Activated naive CD8-positive, alpha-beta T cell treated with anti-CD3 and anti-CD28 coated beads, Interleukin-2, amount 10 ng/mL, durations not matched to agents 7 days and 5 days (primary cell): ENCODE data around the gene GABBR1. TPM values are rescaled to one million over a fixed set of nuclear protein-coding genes. Genes with fewer than 3 reads are reported as not detected.
A peak's percentile ranks its signal among the peaks of the same experiment; 100 is the strongest.

Source experiments
- ATAC-seq: fragments of 150-1000 bp; cut with Tn5 transposase; one replicate; pipeline ENCODE4 v1.10.0; 2021; ENCODE audit warnings: low read depth, moderate library complexity
- POLR2A ChIA-PET: fragments of 350-600 bp; sonication (Branson Sonifier 250); formaldehyde crosslinking; loops from one replicate; lab custom pipeline; 2021; ENCODE audit warnings: antibody characterized with exemption; lab: Charles Lee
- DNase-seq: peaks from one replicate; pipeline ENCODE4 v3.0.0; 2021
- H3K27ac Mint-ChIP-seq: one replicate; pipeline ENCODE4 v1.8.0; 2022; ENCODE audit warnings: mild to moderate bottlenecking, mixed read lengths
- H3K27me3 Mint-ChIP-seq: one replicate; pipeline ENCODE4 v1.8.0; 2022; ENCODE audit warnings: mild to moderate bottlenecking, moderate library complexity, mixed read lengths
- H3K36me3 Mint-ChIP-seq: one replicate; pipeline ENCODE4 v1.8.0; 2021; ENCODE audit warnings: mild to moderate bottlenecking, mixed read lengths
- H3K4me1 Mint-ChIP-seq: one replicate; pipeline ENCODE4 v1.8.0; 2021; ENCODE audit warnings: mixed read lengths
- H3K4me3 Mint-ChIP-seq: one replicate; pipeline ENCODE4 v1.8.0; 2022; ENCODE audit warnings: mild to moderate bottlenecking, moderate library complexity, mixed read lengths
- H3K9me3 Mint-ChIP-seq: one replicate; pipeline ENCODE4 v1.8.0; 2021; ENCODE audit warnings: mixed read lengths
- total RNA-seq, 2 experiments: library from RNA; stranded (reverse); gene quantifications; one replicate each; pipeline ENCODE4 v1.2.3, GENCODE V29; 2021

GABBR1 gene
- total RNA-seq, 2 experiments from 2014 or later = 20.1 to 20.7 TPM

- no peaks in the 10 kb centered on the region for H3K36me3 Mint-ChIP-seq
- peaks cover 4% of the 10 kb centered on the region for H3K4me1 Mint-ChIP-seq
- no peak overlapping the region for H3K4me3 Mint-ChIP-seq
- peaks cover 34% of the 10 kb centered on the region for H3K27me3 Mint-ChIP-seq
- DNase-seq = no peak
- H3K27ac Mint-ChIP-seq = no peak overlapping the region
- no peak for ATAC-seq
- H3K9me3 Mint-ChIP-seq = peaks cover 2% of the 10 kb centered on the region
- POLR2A ChIA-PET = no interaction called here
Observed at GRCh38 chr6:29563435-29563965, 69.5 kb downstream of the GABBR1 start.

DNA sequence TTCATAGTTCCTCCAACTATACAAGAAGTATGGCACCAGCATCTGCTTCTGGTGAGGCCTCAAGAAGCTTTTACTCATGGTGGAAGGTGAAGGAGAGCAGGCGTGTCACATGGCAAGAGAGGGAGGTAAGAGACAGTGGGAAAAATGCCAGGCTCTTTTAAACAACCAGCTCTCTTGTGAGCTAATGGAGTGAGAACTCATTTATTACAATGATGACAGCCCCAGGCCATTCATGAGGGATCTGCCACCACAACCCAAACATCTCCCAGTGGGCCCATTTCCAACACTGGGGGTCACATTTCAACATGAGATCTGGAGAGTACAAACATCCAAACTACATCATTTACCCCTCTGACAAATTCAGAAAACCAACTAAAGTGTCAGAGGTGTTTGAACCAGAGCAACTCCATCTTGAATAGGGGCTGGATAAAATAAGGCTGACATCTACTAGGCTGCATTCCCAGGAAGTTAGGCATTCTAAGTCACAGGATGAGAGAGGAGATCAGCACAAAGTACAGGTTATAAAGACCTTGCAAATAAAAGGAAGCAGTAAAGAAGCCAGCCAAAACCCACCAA is 71.3 kb downstream of the GABBR1 start:
- POLR2A ChIA-PET = no interaction called here
- Mint-ChIP-seq H3K4me1 (peaks cover 4% of the 10 kb centered on the region), H3K27me3 (peaks cover 28% of the 10 kb centered on the region), H3K36me3 (no peaks in the 10 kb centered on the region), H3K9me3 (peaks cover 2% of the 10 kb centered on the region), H3K4me3 (no peak overlapping the region), H3K27ac (no peak overlapping the region)
- DNase-seq (no peak), ATAC-seq (no peak)

DNA sequence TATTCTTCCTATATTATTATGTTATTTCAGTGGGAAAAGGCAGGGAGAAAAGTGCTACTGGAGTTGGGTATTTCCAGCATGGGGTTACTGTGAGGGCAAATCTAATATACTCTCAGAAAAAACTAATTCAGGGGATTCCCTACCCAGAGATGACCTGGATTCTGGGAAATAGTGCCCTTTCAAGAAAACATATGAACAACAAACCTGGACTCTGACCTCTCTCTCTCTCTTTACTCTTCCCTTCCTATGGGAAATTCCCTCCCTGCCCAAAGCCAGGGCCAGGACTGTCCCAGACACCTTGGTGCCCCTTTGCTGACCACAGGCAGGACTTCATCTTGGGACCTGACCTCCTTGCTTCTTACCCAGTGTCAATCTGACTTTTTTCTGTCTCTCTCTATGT is 71.9 kb downstream of the GABBR1 start:
- peaks cover 4% of the 10 kb centered on the region for H3K4me1 Mint-ChIP-seq
- peaks cover 26% of the 10 kb centered on the region for H3K27me3 Mint-ChIP-seq
- H3K4me3 Mint-ChIP-seq = no peak overlapping the region
- POLR2A ChIA-PET = no interaction called here
- no peak overlapping the region for H3K27ac Mint-ChIP-seq
- H3K9me3 Mint-ChIP-seq = peaks cover 2% of the 10 kb centered on the region
- H3K36me3 Mint-ChIP-seq = no peaks in the 10 kb centered on the region
- ATAC-seq = no peak
- no peak for DNase-seq

DNA sequence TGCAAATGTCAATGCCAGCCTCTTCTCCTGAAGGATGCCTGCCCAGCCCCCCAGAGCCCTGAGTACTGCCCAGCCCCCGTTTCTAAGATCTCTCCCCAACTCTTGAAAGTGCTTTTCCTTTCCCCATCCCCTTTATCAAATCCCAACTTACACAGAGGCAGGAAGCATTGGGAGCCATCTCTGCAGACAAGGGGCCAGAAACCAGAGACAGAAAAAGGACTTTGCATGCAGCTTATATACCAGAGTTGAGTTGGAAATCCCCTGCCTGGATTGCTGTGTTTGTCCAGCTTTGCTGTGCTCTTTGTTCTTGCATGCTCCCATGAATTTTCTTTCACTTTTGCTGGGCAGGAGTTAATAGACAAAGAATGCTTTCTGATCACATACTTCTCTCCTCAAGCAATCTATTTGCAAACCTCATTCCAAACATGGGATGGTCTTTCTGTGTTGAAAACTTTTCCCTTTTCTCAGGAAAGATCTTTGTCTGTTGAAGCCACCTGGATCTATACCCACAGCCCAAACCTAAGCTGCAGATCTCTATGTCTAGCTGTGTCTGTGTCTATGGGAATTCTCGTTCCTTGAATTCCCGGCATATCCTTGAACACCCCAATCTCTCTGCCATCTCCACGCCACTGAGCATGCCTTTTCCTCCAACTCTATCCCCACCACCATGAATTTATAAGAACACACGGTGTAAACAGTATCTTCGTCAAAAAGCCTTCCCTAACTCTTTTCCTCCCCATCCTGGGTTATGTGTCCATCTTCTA is 73.3 kb downstream of the GABBR1 start, which contains the start of gene UBD:
Gene UBD, minus strand, starts transcription at position 209 of the 764 bp plus-strand sequence. Its CDS starts 31 bp downstream, at position 178.
- no peak within 1 kb of the TSS for H3K4me3 Mint-ChIP-seq
- peaks cover 38% of the 10 kb centered on the region for H3K27me3 Mint-ChIP-seq
- no peak within 1 kb of the TSS for H3K27ac Mint-ChIP-seq

GRCh38 chr6:29558439-29559079 is 74.4 kb downstream of the GABBR1 start:
- peaks cover 5% of the 10 kb centered on the region for H3K4me1 Mint-ChIP-seq
- H3K9me3 Mint-ChIP-seq = peaks cover 2% of the 10 kb centered on the region
- H3K27me3 Mint-ChIP-seq = peaks cover 50% of the 10 kb centered on the region
- H3K27ac Mint-ChIP-seq = no peak overlapping the region
- no peak overlapping the region for H3K4me3 Mint-ChIP-seq
- ATAC-seq (no peak), DNase-seq (no peak)
- peaks cover 3% of the 10 kb centered on the region for H3K36me3 Mint-ChIP-seq
- POLR2A ChIA-PET = interaction anchor here (0.5 kb wide), 1 partner anchor 634 kb away, joined by 3 read pairs; no protein-coding TSS in a partner anchor

More for the DNA sequence above, 73.3 kb downstream of the GABBR1 start, which contains the start of gene UBD:
- no peak for DNase-seq
- Mint-ChIP-seq H3K9me3 (peaks cover 2% of the 10 kb centered on the region), H3K4me1 (peaks cover 4% of the 10 kb centered on the region), H3K36me3 (no peaks in the 10 kb centered on the region)
- POLR2A ChIA-PET = interaction anchor here (0.5 kb wide), 2 partner anchors 9 to 635 kb away, joined by 3 read pairs; no protein-coding TSS in a partner anchor
- ATAC-seq = no peak

DNA sequence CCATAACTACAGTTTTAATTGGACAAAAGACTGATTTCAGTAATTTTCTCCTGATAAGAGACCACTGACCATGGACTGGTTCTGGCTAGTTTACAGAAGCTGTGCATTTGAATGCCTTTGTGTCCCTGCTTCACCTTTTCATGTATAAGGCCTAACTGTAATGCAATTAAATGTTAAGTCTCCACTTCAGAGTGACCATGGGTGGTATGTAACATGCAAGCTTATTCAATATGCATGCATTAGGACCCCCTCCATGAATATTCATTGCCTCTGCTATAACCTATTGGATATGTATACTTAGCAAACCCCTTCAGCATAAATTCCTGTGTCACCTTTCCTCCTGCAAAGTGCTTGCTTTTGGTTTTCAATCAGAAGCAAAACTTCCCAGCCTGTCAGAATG is 75.7 kb downstream of the GABBR1 start:
- H3K4me3 Mint-ChIP-seq = no peak overlapping the region
- peaks cover 11% of the 10 kb centered on the region for H3K4me1 Mint-ChIP-seq
- peaks cover 50% of the 10 kb centered on the region for H3K27me3 Mint-ChIP-seq
- H3K27ac Mint-ChIP-seq = no peak overlapping the region
- ATAC-seq (no peak), DNase-seq (no peak)
- peaks cover 4% of the 10 kb centered on the region for H3K36me3 Mint-ChIP-seq
- POLR2A ChIA-PET = no interaction called here
- H3K9me3 Mint-ChIP-seq = no peaks in the 10 kb centered on the region

- Mint-ChIP-seq H3K4me1 (peaks cover 11% of the 10 kb centered on the region), H3K27me3 (peaks cover 51% of the 10 kb centered on the region)
- POLR2A ChIA-PET = no interaction called here
Observed at GRCh38 chr6:29554764-29555163, 78.2 kb downstream of the GABBR1 start.

DNA sequence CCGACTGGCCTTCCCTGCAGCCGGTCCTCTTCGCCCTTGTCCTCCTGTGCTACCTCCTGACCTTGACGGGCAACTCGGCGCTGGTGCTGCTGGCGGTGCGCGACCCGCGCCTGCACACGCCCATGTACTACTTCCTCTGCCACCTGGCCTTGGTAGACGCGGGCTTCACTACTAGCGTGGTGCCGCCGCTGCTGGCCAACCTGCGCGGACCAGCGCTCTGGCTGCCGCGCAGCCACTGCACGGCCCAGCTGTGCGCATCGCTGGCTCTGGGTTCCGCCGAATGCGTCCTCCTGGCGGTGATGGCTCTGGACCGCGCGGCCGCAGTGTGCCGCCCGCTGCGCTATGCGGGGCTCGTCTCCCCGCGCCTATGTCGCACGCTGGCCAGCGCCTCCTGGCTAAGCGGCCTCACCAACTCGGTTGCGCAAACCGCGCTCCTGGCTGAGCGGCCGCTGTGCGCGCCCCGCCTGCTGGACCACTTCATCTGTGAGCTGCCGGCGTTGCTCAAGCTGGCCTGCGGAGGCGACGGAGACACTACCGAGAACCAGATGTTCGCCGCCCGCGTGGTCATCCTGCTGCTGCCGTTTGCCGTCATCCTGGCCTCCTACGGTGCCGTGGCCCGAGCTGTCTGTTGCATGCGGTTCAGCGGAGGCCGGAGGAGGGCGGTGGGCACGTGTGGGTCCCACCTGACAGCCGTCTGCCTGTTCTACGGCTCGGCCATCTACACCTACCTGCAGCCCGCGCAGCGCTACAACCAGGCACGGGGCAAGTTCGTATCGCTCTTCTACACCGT is 79.5 kb downstream of the GABBR1 start:
- Mint-ChIP-seq H3K4me3 (peak overlapping the region; percentile 66), H3K4me1 (peaks cover 11% of the 10 kb centered on the region), H3K9me3 (no peaks in the 10 kb centered on the region), H3K27ac (peak overlapping the region; percentile 27), H3K36me3 (peaks cover 4% of the 10 kb centered on the region), H3K27me3 (peaks cover 42% of the 10 kb centered on the region)
- POLR2A ChIA-PET = no interaction called here
- peak; percentile 53 for ATAC-seq
- DNase-seq = peak; percentile 49

More at GRCh38 chr6:29554764-29555163, 78.2 kb downstream of the GABBR1 start:
- H3K27ac Mint-ChIP-seq = no peak overlapping the region
- DNase-seq (no peak), ATAC-seq (no peak)
- H3K9me3 Mint-ChIP-seq = no peaks in the 10 kb centered on the region
- peaks cover 4% of the 10 kb centered on the region for H3K36me3 Mint-ChIP-seq
- H3K4me3 Mint-ChIP-seq = no peak overlapping the region

DNA sequence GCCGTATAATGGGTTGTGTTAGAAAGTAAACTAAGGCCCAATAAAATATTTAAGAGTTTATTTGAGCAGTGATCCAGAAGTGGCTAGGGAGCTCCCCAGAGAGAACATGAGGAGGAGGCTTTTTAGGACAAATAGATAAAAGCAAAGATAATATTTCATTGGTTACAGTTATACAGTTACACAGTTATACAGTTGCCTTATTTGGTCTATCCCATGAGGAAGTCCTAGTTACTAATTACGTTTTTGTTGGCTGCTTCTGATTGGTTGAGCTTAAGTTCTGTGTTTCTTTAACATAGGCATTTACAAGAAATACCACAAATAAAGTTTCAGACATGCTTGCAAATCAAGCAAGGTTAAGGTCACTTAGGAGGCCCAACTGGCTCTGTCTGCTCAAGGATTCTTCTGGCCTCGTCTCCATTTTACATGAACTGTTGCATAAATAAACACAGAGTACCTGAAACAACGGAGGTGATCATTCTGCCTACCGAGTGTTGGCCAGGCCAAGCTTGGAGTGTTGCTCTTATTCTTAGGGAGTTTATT is 80.4 kb downstream of the GABBR1 start:
- Mint-ChIP-seq H3K27ac (no peak overlapping the region), H3K9me3 (no peaks in the 10 kb centered on the region), H3K27me3 (peaks cover 49% of the 10 kb centered on the region), H3K4me1 (peaks cover 11% of the 10 kb centered on the region), H3K4me3 (peak overlapping the region; percentile 66), H3K36me3 (peaks cover 4% of the 10 kb centered on the region)
- POLR2A ChIA-PET = no interaction called here
- ATAC-seq (peak; percentile 80), DNase-seq (no peak)

GRCh38 chr6:29547573-29547972 is 85.4 kb downstream of the GABBR1 start:
- Mint-ChIP-seq H3K27ac (no peak overlapping the region), H3K4me3 (no peak overlapping the region), H3K27me3 (peaks cover 30% of the 10 kb centered on the region), H3K9me3 (no peaks in the 10 kb centered on the region), H3K36me3 (no peaks in the 10 kb centered on the region), H3K4me1 (peaks cover 2% of the 10 kb centered on the region)
- no peak for ATAC-seq
- POLR2A ChIA-PET = no interaction called here
- DNase-seq = no peak

DNA sequence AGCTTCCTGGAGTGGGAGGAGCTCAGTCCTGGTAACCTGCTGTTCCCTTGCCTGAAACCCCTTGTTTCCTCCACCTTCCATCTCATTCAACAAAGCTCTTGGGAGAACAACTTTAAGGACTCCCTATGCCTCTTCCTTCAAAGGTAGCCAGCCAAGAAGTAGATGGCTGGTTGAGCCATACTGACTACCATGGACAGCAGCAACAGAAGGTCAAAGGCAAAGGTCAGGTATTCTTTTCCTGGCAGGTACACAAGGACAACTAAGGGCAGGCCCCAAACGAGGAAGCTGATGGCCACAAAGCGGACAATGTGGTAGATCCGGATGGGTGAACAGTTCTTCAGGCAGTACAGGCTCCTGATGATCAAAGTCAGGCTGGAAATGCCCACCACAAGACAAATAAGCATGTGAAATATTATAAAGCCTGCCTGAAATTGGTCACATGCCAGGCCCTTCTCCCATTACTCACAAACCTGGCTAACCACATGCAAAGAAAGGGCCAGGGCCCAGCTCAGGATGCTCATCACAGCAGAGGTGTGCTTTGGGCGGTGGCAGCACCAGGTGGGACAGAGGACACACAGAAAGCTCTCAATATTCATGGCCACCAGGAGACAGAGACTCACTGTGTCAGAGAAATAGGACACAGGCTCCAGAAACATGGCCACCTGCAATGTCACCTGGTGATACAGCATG is 95.1 kb downstream of the GABBR1 start:
- H3K4me1 Mint-ChIP-seq = no peaks in the 10 kb centered on the region
- no peak overlapping the region for H3K4me3 Mint-ChIP-seq
- no peaks in the 10 kb centered on the region for H3K36me3 Mint-ChIP-seq
- DNase-seq = no peak
- peaks cover 9% of the 10 kb centered on the region for H3K27me3 Mint-ChIP-seq
- POLR2A ChIA-PET = no interaction called here
- ATAC-seq = no peak
- no peaks in the 10 kb centered on the region for H3K9me3 Mint-ChIP-seq
- no peak overlapping the region for H3K27ac Mint-ChIP-seq

DNA sequence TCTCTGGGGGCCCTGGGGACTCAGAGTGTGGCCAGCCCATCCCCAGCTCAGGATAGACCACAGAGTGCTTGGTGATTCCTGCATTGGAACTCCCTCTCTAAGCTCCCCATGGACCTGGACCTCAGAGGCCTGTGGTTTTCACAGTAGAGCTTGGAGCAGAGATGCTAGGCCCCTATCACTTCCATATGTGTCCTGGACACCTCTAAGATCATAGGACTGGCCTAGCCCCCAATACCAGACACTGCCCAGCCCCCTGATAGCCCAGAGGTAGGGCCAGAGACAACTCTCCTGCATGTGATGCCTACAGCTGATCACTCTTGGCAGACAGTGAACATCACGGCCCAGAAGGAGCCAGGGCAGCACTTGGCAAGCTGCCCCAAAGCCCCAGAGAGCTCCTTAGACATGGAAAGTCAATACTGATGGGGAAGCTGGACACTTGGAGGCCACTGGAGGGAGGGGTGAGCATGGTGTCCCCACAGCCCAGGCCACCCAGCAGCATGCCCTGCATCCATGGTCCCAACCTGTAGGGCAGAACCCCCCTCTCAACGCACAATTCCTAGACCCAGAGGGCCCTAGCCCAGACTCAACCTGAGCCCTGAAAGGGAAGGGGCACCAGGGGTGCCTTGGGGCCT is 100.5 kb downstream of the GABBR1 start:
- no peak for DNase-seq
- Mint-ChIP-seq H3K27me3 (peaks cover 2% of the 10 kb centered on the region), H3K4me3 (no peak overlapping the region), H3K27ac (no peak overlapping the region), H3K36me3 (no peaks in the 10 kb centered on the region), H3K4me1 (no peaks in the 10 kb centered on the region), H3K9me3 (no peaks in the 10 kb centered on the region)
- POLR2A ChIA-PET = no interaction called here
- ATAC-seq = no peak
